Stimulated activated CD8-positive, alpha-beta memory T cell treated with anti-CD3 and anti-CD28 coated beads, Interleukin-2, amount 100 ng/mL, for 1 hour (primary cell): ENCODE data around the gene PFKFB1.

Source experiments
- DNase-seq, 2 donors: peaks; one replicate each; pipeline ENCODE4 v3.0.0-alpha.2; 2020; ENCODE audit warnings: low read depth in 2 of 2

The PFKFB1 gene

DNA sequence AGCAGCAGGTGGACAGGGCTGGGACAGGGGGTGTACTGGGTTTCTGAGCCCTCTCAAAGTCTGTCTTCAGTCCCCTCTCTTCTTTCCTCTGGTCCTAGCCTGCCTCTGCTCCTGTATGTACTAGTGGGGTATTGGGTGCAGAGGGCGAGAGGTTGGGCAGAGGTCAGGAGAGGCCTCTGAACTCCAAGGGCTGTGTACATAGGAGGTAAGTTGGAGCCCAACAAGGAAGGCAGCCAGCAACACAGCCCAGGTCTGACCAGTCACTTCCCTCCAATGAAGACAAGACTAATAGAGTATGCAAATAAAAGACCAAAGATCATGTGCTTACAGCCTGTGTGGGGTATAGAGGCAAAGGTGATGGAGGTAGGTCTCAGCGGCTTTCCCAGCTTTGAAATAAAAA, at the start of gene PFKFB1:
TSS of gene PFKFB1 (minus strand) at position 90 of the 400 bp plus-strand sequence. CDS start 181 bp downstream, outside the sequence.
- DNase-seq = no peak

GRCh38 chrX:55041514-55041913, 47.5 kb upstream of the PFKFB1 start:
- no peak for DNase-seq

- no peak for DNase-seq
Observed at GRCh38 chrX:55039471-55039870, 45.5 kb upstream of the PFKFB1 start.

DNA sequence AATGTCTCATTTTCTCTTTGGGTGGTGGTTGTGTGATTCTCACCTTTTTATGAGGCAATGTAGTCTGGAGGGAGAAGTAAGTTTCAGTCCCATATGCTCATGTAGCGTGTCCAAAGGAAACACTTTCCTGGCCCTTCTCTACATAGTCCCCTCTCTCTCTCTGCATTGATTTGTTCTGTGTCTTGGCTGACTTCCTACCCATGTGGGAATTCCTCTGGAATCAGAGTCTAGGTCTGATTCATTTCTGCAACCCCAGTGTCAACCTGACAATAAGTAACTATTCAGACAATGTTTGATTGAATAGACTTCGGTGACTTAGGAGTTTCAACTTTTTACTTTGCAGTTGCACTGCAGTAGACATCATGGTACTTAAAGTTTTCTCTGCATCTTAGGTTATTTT, 39.4 kb upstream of the PFKFB1 start:
- DNase-seq = no peak

DNA sequence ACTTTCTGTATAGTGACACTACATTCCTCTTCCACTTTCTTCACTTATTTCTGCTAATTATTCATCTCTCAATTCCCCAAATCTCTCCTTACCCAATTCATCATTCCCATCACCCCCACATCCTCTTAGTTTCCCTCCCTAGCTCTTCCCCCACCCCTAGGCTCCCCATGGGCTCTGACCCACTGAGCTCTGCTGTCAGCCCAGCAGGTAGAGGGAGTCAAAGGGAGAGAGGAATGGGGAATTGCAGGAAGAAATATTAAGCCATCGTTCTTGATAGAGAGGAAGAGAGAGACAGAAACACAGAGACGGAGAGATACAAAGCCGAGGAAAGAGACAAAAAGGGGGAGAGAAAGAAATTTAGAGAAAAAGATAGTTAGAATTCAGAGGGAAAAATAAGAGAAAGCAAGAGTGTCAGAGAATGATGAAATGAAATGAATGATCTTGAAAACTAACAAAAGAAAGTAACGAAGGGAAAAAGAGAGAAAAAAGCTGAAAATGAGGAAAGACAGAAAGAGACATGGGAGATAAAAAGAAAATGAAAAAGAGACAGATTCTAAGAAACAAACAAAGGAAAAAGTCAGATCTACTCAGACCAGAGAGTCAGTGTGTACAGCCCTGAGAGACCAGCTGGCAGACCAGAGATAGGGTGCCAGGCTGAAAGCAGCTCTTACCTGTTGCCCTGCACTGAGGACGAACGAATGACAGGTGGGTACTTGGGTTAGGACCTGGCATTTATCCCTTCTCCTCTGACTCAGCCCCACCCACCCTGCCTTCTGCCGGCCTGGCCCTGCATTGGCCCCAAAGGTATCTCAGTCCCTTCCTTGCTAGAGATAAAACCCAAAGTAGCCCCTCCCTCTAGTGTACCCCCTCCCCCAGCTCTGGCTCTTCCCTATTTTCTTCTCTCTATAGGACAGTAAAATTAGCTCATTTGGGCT, 36.5 kb upstream of the PFKFB1 start, which contains the start of gene ALAS2:
TSS of gene ALAS2 (minus strand) at position 707 of the 935 bp plus-strand sequence. CDS start 4,977 bp downstream, outside the sequence.
- DNase-seq = no peak

DNA sequence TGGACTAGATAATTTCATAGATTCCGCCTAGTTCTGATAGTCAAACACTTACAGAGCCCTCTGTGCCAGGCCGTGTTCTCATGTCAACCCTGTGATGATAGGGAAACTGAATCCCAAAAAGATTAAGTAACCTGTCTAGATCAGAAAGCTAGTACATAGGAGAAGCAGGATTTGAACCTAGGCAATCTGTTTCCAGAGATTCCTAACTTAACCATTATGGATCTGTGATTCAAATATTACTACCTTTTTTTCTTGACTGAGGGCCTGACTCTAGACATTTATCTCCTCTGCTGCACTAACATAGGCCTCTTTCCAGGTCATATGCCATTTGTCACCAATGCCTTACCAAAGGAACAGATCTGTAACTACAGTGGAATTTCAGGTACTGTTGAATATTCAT, 35.3 kb upstream of the PFKFB1 start:
- no peak for DNase-seq

- DNase-seq = no peak
Observed at GRCh38 chrX:55028611-55029010, 34.6 kb upstream of the PFKFB1 start.

- DNase-seq = no peak
Observed at GRCh38 chrX:55028040-55028439, 34.1 kb upstream of the PFKFB1 start.

- no peak for DNase-seq
Observed at GRCh38 chrX:55026840-55027239, 32.9 kb upstream of the PFKFB1 start.

GRCh38 chrX:55026143-55026542, 32.2 kb upstream of the PFKFB1 start:
- no peak for DNase-seq

GRCh38 chrX:55014897-55015299, 20.9 kb upstream of the PFKFB1 start:
- no peak for DNase-seq

DNA sequence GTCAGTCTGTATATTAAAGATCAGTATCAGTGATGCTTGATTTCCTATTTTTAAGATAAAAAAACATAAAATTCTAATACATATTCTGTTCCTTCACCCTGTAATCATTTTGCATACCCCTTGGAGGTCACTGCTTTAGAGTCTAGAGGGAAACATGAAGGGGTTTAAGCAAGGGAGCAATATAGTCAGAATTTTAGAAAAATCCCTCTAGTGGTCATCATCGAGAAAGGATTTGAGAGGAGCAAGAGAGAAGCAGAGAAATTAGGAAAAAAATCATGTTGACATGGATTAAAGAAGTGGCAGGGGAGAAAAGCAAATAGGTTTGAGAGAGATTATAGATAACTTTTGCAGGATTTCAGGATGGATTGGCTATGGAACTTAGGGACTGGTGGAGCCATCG, 17.3 kb upstream of the PFKFB1 start:
- DNase-seq = no peak

GRCh38 chrX:55008571-55009358, 14.8 kb upstream of the PFKFB1 start:
- no peak for DNase-seq

- no peak for DNase-seq
Observed at GRCh38 chrX:55007656-55008055, 13.7 kb upstream of the PFKFB1 start.

DNA sequence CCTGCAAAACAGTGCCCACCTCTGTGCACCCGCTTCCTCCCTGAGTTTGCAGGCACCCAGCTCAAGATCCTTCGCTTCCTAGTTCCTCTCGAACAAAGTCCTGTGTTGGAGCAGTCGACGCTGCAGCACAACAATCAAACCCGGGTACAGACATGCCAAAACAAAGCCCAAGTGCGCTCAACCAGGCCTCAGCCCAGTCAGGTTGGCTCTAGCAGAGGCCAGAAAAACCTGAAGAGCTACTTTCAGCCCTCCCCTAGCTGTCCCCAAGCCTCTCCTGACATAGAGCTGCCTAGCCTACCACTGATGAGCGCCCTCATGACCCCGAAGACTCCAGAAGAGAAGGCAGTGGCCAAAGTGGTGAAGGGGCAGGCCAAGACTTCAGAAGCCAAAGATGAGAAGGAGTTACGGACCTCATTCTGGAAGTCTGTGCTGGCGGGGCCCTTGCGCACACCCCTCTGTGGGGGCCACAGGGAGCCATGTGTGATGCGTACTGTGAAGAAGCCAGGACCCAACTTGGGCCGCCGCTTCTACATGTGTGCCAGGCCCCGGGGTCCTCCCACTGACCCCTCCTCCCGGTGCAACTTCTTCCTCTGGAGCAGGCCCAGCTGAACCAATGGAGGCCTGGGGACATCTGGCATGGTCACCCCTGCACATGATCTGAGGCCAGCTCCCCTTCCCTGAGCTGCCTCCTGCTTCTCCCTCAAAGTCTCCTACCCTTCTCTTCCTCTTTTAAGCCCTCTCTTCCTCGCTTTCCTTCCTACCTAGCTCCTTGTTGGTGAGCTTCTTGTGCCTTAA, 13.0 kb upstream of the PFKFB1 start:
- no peak for DNase-seq

- no peak for DNase-seq
Observed at GRCh38 chrX:55005256-55005655, 11.3 kb upstream of the PFKFB1 start.

DNA sequence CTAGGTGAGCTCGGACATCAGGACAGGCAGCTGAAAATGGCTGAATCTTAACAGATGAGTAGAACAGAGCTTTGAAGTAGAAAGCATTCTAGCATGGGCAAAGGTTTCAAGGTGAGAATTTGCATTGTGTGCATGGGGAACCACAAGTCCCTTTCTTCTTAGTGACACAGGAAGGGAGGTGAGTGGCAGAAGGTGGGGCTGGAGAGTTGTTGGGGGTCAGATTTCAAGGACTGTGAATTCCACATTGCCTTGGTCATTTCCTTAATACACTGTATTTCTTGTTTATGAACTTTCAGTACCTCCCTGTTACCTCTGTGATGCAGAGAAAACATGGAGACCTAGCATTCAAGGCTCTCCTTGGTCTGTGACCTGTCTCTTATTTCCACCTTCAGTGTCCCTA, 10.2 kb upstream of the PFKFB1 start:
- no peak for DNase-seq

DNA sequence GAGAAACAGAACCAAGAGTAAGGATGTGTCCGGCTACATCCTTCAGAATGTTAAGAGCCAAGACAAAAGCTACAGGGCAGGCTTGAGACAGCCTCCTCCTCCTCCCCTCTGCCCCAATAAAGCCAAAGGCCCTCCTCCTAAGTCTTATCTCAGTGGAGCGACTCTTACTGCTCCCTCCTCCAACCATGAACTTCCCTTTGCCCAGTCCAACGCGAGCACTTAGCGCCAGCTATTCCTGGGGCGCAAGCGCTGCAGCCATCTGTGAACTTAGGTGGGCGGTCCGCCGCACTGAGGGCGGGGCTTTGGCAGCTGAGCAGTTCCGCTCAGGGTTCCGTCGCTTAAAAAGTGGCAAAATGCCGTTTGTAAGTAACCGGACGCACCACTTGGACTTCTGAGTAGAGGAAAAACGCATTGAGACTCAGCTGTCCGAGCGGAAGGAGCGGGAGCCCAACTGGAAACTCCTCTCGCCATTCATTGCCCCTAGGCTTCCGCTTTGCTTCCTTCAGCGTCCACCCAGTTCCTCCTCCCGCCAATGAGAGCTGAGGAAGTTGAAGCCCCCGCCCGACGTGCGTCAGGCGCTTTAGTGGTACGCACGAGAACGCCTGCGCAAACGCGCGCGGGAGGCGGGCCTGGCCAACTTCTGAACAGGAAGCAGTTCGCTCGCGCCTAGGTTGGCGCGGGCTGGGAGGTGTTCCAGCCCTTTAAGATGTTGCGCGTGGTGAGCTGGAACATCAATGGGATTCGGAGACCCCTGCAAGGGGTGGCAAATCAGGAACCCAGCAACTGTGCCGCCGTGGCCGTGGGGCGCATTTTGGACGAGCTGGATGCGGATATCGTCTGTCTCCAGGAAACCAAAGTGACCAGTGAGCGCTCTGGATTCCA, 6.0 kb upstream of the PFKFB1 start, which contains the start of gene APEX2:
TSS of gene APEX2 (plus strand) at position 647 of the 882 bp plus-strand sequence. CDS start at position 707, 60 bp downstream.
- peak; percentile 72 to 75 for DNase-seq

DNA sequence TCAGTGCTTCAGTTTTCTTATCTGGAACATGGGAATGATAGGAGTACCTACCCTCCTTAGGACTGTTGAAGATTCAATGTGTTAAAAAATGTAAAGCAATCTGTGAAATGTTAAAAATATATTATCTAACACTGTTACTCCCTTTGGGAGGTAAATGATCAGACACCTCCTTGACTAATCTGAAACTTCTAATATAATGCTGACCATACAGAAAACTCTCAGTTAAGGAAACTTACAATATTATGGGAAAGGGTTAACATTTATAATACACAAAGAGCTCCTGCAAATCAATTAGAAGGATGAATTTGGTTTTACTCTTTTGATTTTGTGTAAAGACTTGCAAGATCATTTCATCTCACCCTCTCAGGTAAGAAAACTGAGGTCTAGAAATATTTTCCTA, 1.6 kb upstream of the PFKFB1 start:
- DNase-seq = no peak

GRCh38 chrX:54994668-54995351, 822 bp upstream of the PFKFB1 start:
- DNase-seq = no peak
